Sigmoid colon (tissue), 4 donors: ENCODE results near the gene ITIH6.
"Not testable (repeated sequence)": the region's sequence is repeated elsewhere in the genome, so short reads cannot be mapped to it uniquely, and the experiment has no call there.

Experiments used
- CTCF ChIP-seq, 4 experiments: fragments of 450-650 bp in 3 of 4; fragments of 200-600 bp in 1 of 4; IDR thresholded peaks; one replicate each; pipeline ENCODE4 v1.5.1; 2016 to 2019; ENCODE audit warnings: antibody characterized with exemption in 4 of 4, mild to moderate bottlenecking in 3 of 4, moderate library complexity in 2 of 4
- EP300 ChIP-seq, 4 donors: sonication (generic); formaldehyde crosslinking; IDR thresholded peaks; one replicate each; pipeline ENCODE4 v1.6.1; 2017; ENCODE audit warnings: antibody characterized with exemption in 4 of 4
- POLR2A ChIP-seq, 2 donors: fragments of 450-650 bp; IDR thresholded peaks; one replicate each; pipeline ENCODE4 v1.6.1; 2016; ENCODE audit warnings: antibody characterized with exemption in 2 of 2, mild to moderate bottlenecking in 2 of 2, moderate library complexity in 2 of 2
- POLR2AphosphoS5 ChIP-seq, 4 donors: sonication (generic); formaldehyde crosslinking; IDR thresholded peaks; one replicate each; pipeline ENCODE4 v1.6.1; 2017; ENCODE audit warnings: antibody characterized with exemption in 4 of 4

GRCh38 chrX:54789405-54789804 is 8.7 kb downstream of the ITIH6 start:
- TF ChIP-seq CTCF, POLR2A, POLR2AphosphoS5, EP300 (IDR thresholded peaks at IDR 0.05): not testable (repeated sequence)
